Sigmoid colon (tissue), 7 donors: ENCODE results near the gene URB2. TPM values are rescaled to one million over a fixed set of nuclear protein-coding genes. Genes with fewer than 3 reads are reported as not detected.
"Not testable (repeated sequence)": the region's sequence is repeated elsewhere in the genome, so short reads cannot be mapped to it uniquely, and the experiment has no call there.

Experiments used
- DNase-seq: peaks from one replicate; pipeline ENCODE4 v3.0.0-alpha.2; 2019
- H3K27ac ChIP-seq, 4 donors: fragments of 200-600 bp; sonication (generic); one replicate each; pipeline ENCODE4 v1.5.1; 2016 to 2019; ENCODE audit warnings: mild to moderate bottlenecking in 1 of 4
- H3K27me3 ChIP-seq, 3 donors: fragments of 200-600 bp; sonication (generic); one replicate each; pipeline ENCODE4 v1.5.1; 2019; ENCODE audit warnings: mild to moderate bottlenecking in 1 of 3
- H3K36me3 ChIP-seq, 4 donors: fragments of 200-600 bp; sonication (generic); one replicate each; pipeline ENCODE4 v1.5.1; 2016 to 2019
- H3K4me1 ChIP-seq, 4 donors: fragments of 200-600 bp; sonication (generic); one replicate each; pipeline ENCODE4 v1.5.1; 2017 to 2019
- H3K4me3 ChIP-seq, 4 donors: fragments of 200-600 bp; sonication (generic); one replicate each; pipeline ENCODE4 v1.5.1; 2017 to 2019; ENCODE audit warnings: mild to moderate bottlenecking in 2 of 4, moderate library complexity in 1 of 4
- H3K9me3 ChIP-seq, 4 donors: fragments of 200-600 bp in 3 of 4; sonication (generic) in 3 of 4; one replicate each; pipeline versions ENCODE4 v1.5.1 to v1.6.1; 2013 to 2019
- EP300 ChIP-seq, 4 donors: sonication (generic); formaldehyde crosslinking; IDR thresholded peaks; one replicate each; pipeline ENCODE4 v1.6.1; 2017; ENCODE audit warnings: antibody characterized with exemption in 4 of 4
- POLR2A ChIP-seq, 2 donors: fragments of 450-650 bp; IDR thresholded peaks; one replicate each; pipeline ENCODE4 v1.6.1; 2016; ENCODE audit warnings: antibody characterized with exemption in 2 of 2, mild to moderate bottlenecking in 2 of 2, moderate library complexity in 2 of 2
- POLR2AphosphoS5 ChIP-seq, 4 donors: sonication (generic); formaldehyde crosslinking; IDR thresholded peaks; one replicate each; pipeline ENCODE4 v1.6.1; 2017; ENCODE audit warnings: antibody characterized with exemption in 4 of 4
- WGBS, 2 donors: extraction: QIAGEN DNeasy Blood & Tissue Kit; methylation state at CpG; one replicate each; pipeline ENCODE4 v1.1.7; 2013; 5-methylcytosine and 5-hydroxymethylcytosine counted together
- intact Hi-C: fragments of 100-400 bp; cut with DNase I; formaldehyde crosslinking; loops from one replicate; pipeline ENCODE4 v1.15.1; 2023
- polyA plus RNA-seq, 3 donors: library from polyadenylated mRNA; stranded (reverse); fragments of 200-250 nt; gene quantifications; one replicate each; pipeline ENCODE4 v1.2.3, GENCODE V29; 2013
- total RNA-seq, 4 donors: library from RNA; depleted of rRNA; stranded (reverse); fragments of >200 nt; gene quantifications; one replicate each; pipeline ENCODE4 v1.1.0, GENCODE V29; 2016
- TF ChIP-seq, protein P1 (sequence below), 4 experiments: fragments of 450-650 bp in 3 of 4; fragments of 200-600 bp in 1 of 4; IDR thresholded peaks; one replicate each; pipeline ENCODE4 v1.5.1; 2016 to 2019; ENCODE audit warnings: antibody characterized with exemption in 4 of 4, mild to moderate bottlenecking in 3 of 4, moderate library complexity in 2 of 4
- donor health status: healthy with polysubstance abuse.
- donor health status: Bipolar disorder and iron deficiency.
- donor health status: healthy.

The URB2 gene
- total and polyA plus RNA-seq, 7 donors, result 0.60 to 11.7 (median 5.2) TPM

DNA sequence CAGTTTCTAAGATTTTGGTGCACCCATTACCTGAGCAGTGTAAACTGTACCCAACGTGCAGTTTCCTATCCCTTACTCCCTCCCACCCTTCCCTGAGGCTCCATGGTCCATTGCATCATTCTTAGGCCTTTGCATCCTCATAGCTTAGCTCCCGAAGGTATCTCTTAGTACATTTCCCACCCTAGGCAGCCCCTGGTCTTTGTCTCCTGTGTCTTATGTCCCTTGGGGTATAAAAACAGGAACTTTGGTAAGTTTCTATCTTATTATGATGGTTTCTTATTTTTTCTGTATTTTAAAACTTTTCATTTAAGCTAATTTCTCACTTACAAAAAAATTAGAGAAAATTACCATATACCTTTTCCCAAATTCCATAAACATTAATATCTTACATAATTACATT lies 78.1 kb downstream of the URB2 start:
- H3K27me3 ChIP-seq, result no peaks in the 10 kb centered on the region
- intact Hi-C loops, result no loop called here
- no peak for TF ChIP-seq EP300 (IDR thresholded peaks at IDR 0.05)
- TF ChIP-seq POLR2A (IDR thresholded peaks at IDR 0.05), result no peak
- TF ChIP-seq, protein P1, sequence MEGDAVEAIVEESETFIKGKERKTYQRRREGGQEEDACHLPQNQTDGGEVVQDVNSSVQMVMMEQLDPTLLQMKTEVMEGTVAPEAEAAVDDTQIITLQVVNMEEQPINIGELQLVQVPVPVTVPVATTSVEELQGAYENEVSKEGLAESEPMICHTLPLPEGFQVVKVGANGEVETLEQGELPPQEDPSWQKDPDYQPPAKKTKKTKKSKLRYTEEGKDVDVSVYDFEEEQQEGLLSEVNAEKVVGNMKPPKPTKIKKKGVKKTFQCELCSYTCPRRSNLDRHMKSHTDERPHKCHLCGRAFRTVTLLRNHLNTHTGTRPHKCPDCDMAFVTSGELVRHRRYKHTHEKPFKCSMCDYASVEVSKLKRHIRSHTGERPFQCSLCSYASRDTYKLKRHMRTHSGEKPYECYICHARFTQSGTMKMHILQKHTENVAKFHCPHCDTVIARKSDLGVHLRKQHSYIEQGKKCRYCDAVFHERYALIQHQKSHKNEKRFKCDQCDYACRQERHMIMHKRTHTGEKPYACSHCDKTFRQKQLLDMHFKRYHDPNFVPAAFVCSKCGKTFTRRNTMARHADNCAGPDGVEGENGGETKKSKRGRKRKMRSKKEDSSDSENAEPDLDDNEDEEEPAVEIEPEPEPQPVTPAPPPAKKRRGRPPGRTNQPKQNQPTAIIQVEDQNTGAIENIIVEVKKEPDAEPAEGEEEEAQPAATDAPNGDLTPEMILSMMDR (IDR thresholded peaks at IDR 0.05), result no peak
- no peak for TF ChIP-seq POLR2AphosphoS5 (IDR thresholded peaks at IDR 0.05)
- H3K36me3 ChIP-seq, result no peaks in the 10 kb centered on the region
- 70 to 84% methylated on average over 2 of the region's 2 CpGs for WGBS, 2 donors
- no peak overlapping the region for H3K4me3 ChIP-seq
- no peak overlapping the region for H3K27ac ChIP-seq
- peaks cover 0 to 14% (median 9%) of the 10 kb centered on the region in 4 donors for H3K4me1 ChIP-seq
- no peak for DNase-seq
- H3K9me3 ChIP-seq, result no peaks in the 10 kb centered on the region

DNA sequence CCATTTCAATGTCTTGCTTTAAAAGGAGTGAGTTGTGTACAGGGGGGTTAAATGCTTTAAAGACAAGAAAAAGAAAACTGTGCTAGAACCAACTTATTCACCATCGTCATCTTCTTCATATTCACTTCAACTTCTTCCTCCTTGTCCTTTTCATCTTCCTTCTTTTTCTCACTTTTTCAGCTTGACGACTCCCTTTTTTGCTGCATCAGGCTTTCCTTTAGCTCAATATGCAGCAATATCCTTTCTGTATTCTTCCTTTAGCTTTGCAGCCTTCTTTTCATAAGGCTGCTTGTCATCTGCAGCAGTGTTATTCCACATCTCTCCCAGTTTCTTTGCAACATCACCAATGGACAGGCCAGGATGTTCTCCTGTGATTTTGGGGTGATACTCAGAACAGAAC lies 79.1 kb downstream of the URB2 start:
- H3K36me3 ChIP-seq, intact Hi-C loops, H3K27ac ChIP-seq, DNase-seq, H3K27me3 ChIP-seq, H3K9me3 ChIP-seq, H3K4me1 ChIP-seq, H3K4me3 ChIP-seq: not testable (repeated sequence)
- 92 to 95% methylated on average over 2 of the region's 2 CpGs for WGBS, 2 donors

DNA sequence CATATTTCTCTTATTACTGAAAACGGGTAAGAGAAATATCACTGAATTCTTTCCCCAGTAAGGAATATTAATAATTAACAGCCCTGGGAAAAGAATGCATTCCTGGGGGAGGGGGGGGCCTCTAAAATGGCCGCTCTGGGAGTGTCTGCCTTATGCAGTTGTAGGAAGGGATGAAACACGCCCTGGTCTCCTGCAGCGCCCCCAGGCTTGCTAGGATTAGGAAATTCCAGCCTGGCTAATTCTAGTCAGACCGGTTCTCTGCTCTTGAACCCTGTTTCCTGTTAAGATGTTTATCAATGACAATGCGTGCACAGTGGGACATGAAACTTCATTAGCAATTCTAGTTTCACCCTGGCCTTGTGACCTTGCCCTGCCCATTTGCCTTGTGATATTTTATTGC lies 81.1 kb downstream of the URB2 start:
- H3K4me1 ChIP-seq, H3K36me3 ChIP-seq, DNase-seq, H3K27me3 ChIP-seq, H3K4me3 ChIP-seq, intact Hi-C loops, H3K27ac ChIP-seq, H3K9me3 ChIP-seq: not testable (repeated sequence)
- 79 to 85% methylated on average over 6 of the region's 6 CpGs for WGBS, 2 donors

DNA sequence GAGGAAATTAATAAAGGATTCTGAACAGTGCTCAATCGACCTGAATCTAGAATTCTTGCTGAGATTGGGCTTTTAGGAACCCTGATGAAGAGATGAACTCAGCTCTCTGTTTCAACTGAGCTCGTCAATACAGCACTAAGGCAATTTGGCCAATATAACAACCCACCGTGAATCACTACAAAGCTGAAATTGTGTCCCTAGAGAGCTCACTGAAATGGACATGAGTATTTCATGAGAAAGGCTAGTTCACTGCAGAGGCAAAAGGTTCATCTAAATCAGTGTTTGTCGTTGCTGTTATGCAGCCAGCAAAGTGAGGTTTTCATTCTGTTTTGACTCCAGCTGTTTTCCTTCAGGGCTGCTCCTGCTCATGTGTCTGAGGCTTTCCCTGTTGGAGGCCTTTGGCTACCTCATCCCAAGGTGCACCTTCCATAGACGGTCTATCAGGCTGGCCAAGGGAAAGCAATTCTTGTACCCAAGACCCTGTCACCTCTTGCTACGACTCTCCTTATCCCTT lies 83.5 kb downstream of the URB2 start:
- no peak for DNase-seq
- intact Hi-C loops, result no loop called here
- no peak for TF ChIP-seq POLR2A (IDR thresholded peaks at IDR 0.05)
- TF ChIP-seq, protein P1 (IDR thresholded peaks at IDR 0.05), result no peak
- TF ChIP-seq POLR2AphosphoS5 (IDR thresholded peaks at IDR 0.05), result peak in 2 of 4 donors; percentile 52 to 62
- no peak for TF ChIP-seq EP300 (IDR thresholded peaks at IDR 0.05)
- no peak overlapping the region for H3K27ac ChIP-seq
- no peaks in the 10 kb centered on the region for H3K9me3 ChIP-seq
- no peaks in the 10 kb centered on the region for H3K27me3 ChIP-seq
- WGBS, 2 donors, result 81% methylated on average over 6 of the region's 6 CpGs
- H3K4me1 ChIP-seq, result no peaks in the 10 kb centered on the region
- no peak overlapping the region for H3K4me3 ChIP-seq
- no peaks in the 10 kb centered on the region for H3K36me3 ChIP-seq

Other genes with a start within 250 kb of the URB2 start
- under 1 TPM in 1 of 4 donors, not detected in 3; 0.36 TPM for gene ACTA1, start 192.2 kb upstream of the URB2 start, total RNA-seq
- 10 to 100 TPM in 1 of 3 donors, 1 to 10 TPM in 2; 1.1 to 36.0 (median 4.6) TPM for gene ACTA1, start 192.2 kb upstream of the URB2 start, polyA plus RNA-seq
- 10 to 100 TPM; 23.7 to 31.7 (median 27.6) TPM for gene NUP133, start 117.9 kb upstream of the URB2 start, total RNA-seq
- gene NUP133, start 117.9 kb upstream of the URB2 start, polyA plus RNA-seq, result 10 to 100 TPM in 1 of 3 donors, 1 to 10 TPM in 2; 4.8 to 12.9 (median 6.9) TPM
- 10 to 100 TPM; 12.1 to 19.4 (median 16.5) TPM for gene ABCB10, start 67.5 kb upstream of the URB2 start, total RNA-seq
- 1 to 10 TPM; 4.4 to 9.6 (median 5.4) TPM for gene ABCB10, start 67.5 kb upstream of the URB2 start, polyA plus RNA-seq
- 10 to 100 TPM; 11.1 to 18.0 (median 15.0) TPM for gene TAF5L, start 125 bp upstream of the URB2 start, total RNA-seq
- 10 to 100 TPM; 10.6 to 13.7 (median 12.0) TPM for gene TAF5L, start 125 bp upstream of the URB2 start, polyA plus RNA-seq